RWPE1 (cell line): ENCODE measurements around the gene TMEM33.

Source experiments
- CTCF ChIA-PET: fragments of 350-600 bp; sonication (Branson Sonifier 250); formaldehyde crosslinking; extraction: SDS; loops from one replicate; lab custom pipeline; 2021; lab: Yijun Ruan, JAX
- POLR2A ChIA-PET: fragments of 400-600 bp; formaldehyde crosslinking; extraction: SDS; loops from one replicate; lab custom pipeline; 2020; ENCODE audit warnings: antibody characterized with exemption; ENCODE audit not compliant: low non-redundant PET; lab: Yijun Ruan, JAX
- DNase-seq: peaks from one replicate; pipeline ENCODE4 v3.0.0; 2012; ENCODE audit warnings: low spot score
- H3K27ac ChIP-seq: fragments of 450-650 bp; 2 replicates; pipeline ENCODE4 v1.5.1; 2017
- CTCF ChIP-seq: fragments of 450-650 bp; conservative IDR thresholded peaks from 2 replicates; pipeline ENCODE4 v1.5.1; 2017; ENCODE audit warnings: low read depth, mild to moderate bottlenecking

TMEM33 gene

DNA sequence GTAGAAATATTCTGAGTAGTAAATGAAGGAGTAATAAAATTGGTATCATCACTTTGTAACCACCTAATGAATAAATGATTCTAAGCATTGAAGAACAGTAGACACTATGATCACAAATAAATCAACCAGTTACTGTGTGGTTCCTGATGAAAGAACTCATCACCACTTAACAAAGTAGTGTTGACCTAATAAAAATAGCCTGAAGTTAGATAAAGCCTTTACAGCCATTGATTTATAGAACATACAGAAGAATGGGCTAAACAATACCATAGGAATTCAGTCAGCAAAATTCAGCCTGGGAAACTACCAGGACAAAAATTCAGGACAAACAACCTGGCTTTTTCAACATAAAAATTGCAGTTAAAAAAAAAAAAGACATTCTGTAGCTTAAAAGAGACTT, 64.1 kb downstream of the TMEM33 start:
- TF ChIP-seq CTCF: no peak
- H3K27ac ChIP-seq: no peak overlapping the region
- POLR2A ChIA-PET: no interaction called here
- CTCF ChIA-PET: no interaction called here
- DNase-seq: no peak

GRCh38 chr4:42008011-42008786, 73.0 kb downstream of the TMEM33 start:
- no peak for TF ChIP-seq CTCF
- DNase-seq: no peak
- no peak overlapping the region for H3K27ac ChIP-seq
- ChIA-PET CTCF (no interaction called here), POLR2A (no interaction called here)
